Muscle of leg (tissue), 16 donors: ENCODE measurements around the gene TMEM207. TPM values are rescaled to one million over a fixed set of nuclear protein-coding genes. Genes with fewer than 3 reads are reported as not detected.

Experiments used
- DNase-seq: peaks from one replicate; pipeline ENCODE4 v3.0.0; 2013
- H3K27ac ChIP-seq: one replicate; pipeline ENCODE4 v1.5.1; 2013; ENCODE audit warnings: mild to moderate bottlenecking, low read length, control low read depth
- H3K27me3 ChIP-seq: one replicate; pipeline ENCODE4 v1.6.1; 2013; ENCODE audit warnings: low read length; ENCODE audit not compliant: control insufficient read depth, insufficient read depth
- H3K36me3 ChIP-seq: one replicate; pipeline ENCODE4 v1.6.1; 2013; ENCODE audit warnings: low read length; ENCODE audit not compliant: control insufficient read depth, insufficient read depth
- H3K4me1 ChIP-seq: one replicate; pipeline ENCODE4 v1.6.1; 2013; ENCODE audit warnings: low read length; ENCODE audit not compliant: control insufficient read depth, insufficient read depth
- H3K4me3 ChIP-seq: one replicate; pipeline ENCODE4 v1.5.1; 2013; ENCODE audit warnings: low read length, control low read depth
- H3K9me3 ChIP-seq: replicated peaks from 2 replicates; pipeline ENCODE4 v1.6.1; 2013; ENCODE audit warnings: low read depth, low read length; ENCODE audit not compliant: control insufficient read depth
- WGBS: methylation state at CpG from one replicate; pipeline ENCODE4 v1.1.5; 2013; ENCODE audit warnings: missing lambda C conversion rate; ENCODE audit not compliant: insufficient coverage; 5-methylcytosine and 5-hydroxymethylcytosine counted together
- long read RNA-seq, 11 donors: transcript quantifications; one replicate each; lab custom pipeline, GENCODE V29; 2026
- polyA plus RNA-seq, 8 donors: library from polyadenylated mRNA; unstranded; fragments of 120-200 nt; gene quantifications; one replicate each; pipeline versions ENCODE4 v1.2.1 to v1.2.3, GENCODE V29; 2013; ENCODE audit warnings: inconsistent platforms in 1 of 8, low replicate concordance in 1 of 8; ENCODE audit not compliant: insufficient read length in 8 of 8, insufficient read depth in 1 of 8
- total RNA-seq: library from RNA; stranded (reverse); fragments of 120-200 nt; gene quantifications from one replicate; pipeline ENCODE4 v1.2.4, GENCODE V29; 2013

The TMEM207 gene
- not detected for total RNA-seq
- not detected for polyA plus RNA-seq
- long read RNA-seq, donor 1: 0 reads
- long read RNA-seq, donor 2: 0 reads
- long read RNA-seq, donor 3: 0 reads
- long read RNA-seq, donor 4: 0 reads
- long read RNA-seq, donor 5: 0 reads
- long read RNA-seq, donor 6: 0 reads
- long read RNA-seq, donor 7: 0 reads
- long read RNA-seq, donor 8: 0 reads
- long read RNA-seq, donor 9: 0 reads
- long read RNA-seq, donor 10: 0 reads
- long read RNA-seq, donor 11: 0 reads

DNA sequence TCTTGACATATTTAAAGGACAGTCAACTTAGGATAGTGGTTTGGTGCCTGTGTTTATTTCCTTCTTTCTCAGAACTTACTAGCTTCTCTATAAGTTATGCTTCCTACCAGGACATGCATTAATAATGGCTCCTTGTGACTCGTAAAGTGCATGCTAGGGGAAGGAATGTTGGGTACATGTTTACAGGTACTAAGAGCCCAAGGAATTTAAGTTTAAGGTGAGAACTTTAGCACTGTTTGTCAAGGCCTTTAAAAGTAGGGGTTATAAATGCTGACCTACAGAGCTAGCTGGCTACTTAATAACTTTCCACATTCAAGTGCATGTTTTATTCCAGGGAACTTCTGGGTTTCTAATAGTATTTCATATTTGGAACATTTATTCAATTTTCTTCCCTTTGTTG lies at the start of gene TMEM207:
Gene TMEM207 (minus strand): TSS at position 101 of the 400 bp plus-strand sequence. CDS start 92 bp downstream, at position 9.
- DNase-seq: no peak
- Histone ChIP-seq H3K27ac (no peak within 1 kb of the TSS), H3K4me3 (no peak within 1 kb of the TSS), H3K4me1 (no peaks in the 10 kb centered on the region), H3K36me3 (no peaks in the 10 kb centered on the region), H3K9me3 (no peaks in the 10 kb centered on the region), H3K27me3 (no peaks in the 10 kb centered on the region)
- no CpG with 5 or more reads among the region's 1 CpG for WGBS

DNA sequence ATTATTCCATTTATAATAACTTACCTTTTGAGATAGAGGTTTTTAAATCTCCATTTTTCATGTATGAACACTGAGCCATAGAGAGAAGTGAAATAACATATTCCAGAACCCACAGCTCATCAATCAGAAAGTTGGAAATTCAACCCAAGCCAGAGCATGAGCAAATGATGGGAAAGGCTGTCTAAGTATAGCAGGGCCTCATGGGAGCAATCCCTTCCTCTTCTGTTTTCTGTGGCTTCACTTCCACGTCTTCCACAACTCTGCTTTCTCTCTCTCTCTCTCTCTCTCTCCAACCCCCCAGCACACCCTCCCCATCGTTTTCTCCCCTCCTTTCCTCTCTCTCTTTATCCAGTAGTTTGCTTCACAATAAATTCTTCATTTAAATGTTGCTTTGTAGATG lies 49.4 kb upstream of the TMEM207 start:
- Histone ChIP-seq H3K27me3 (peaks cover 2% of the 10 kb centered on the region), H3K36me3 (no peaks in the 10 kb centered on the region), H3K4me3 (no peak overlapping the region), H3K4me1 (no peaks in the 10 kb centered on the region), H3K9me3 (no peaks in the 10 kb centered on the region), H3K27ac (no peak overlapping the region)
- WGBS: no CpG with 5 or more reads among the region's 2 CpGs
- peak; percentile 79 for DNase-seq

GRCh38 chr3:190498293-190498692 lies 48.6 kb upstream of the TMEM207 start:
- no CpG with 5 or more reads among the region's 2 CpGs for WGBS
- no peak for DNase-seq
- Histone ChIP-seq H3K4me3 (no peak overlapping the region), H3K36me3 (no peaks in the 10 kb centered on the region), H3K27me3 (no peaks in the 10 kb centered on the region), H3K4me1 (no peaks in the 10 kb centered on the region), H3K27ac (no peak overlapping the region), H3K9me3 (no peaks in the 10 kb centered on the region)

DNA sequence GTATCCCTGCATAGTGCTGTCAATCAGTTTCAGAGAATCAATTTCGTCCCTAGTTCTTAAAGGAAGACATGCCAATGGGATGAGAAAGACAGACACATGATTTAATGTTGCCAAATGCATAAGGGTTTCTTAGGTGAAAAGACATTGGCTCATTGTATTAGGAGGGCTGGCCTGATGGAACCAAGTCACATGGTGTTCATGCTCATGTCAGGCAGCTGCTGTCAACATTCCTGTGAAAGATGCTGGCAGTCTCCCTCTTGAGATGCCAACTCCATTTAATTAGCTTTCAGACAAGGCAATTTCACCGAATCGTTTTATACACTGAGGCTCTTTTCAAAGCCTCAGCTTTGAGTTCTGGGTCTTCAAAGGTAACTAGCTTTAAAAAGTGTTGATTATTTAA lies 48.1 kb upstream of the TMEM207 start:
- H3K4me1 ChIP-seq: no peaks in the 10 kb centered on the region
- H3K36me3 ChIP-seq: no peaks in the 10 kb centered on the region
- H3K9me3 ChIP-seq: no peaks in the 10 kb centered on the region
- DNase-seq: peak; percentile 21
- H3K27me3 ChIP-seq: no peaks in the 10 kb centered on the region
- no peak overlapping the region for H3K4me3 ChIP-seq
- 78% methylated on average over 1 of the region's 3 CpGs for WGBS
- H3K27ac ChIP-seq: no peak overlapping the region

DNA sequence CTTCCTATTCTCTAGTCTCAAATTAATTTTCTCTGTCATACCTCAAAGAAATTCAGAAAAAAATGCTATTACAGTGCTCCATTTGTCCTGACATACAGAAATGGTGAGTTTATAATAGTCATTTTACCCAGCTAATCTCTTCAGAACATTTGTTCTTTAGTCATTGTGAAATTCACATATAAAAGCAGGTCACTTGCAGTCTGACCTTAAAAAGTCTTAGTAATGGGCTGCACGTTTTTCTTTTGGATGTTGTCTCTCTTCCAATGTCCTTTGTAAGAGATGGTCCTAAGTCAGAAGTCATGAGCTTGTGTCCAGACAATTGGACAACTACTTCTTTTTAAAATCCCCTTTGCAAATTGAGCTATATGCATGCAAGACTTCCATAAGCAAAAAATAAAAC lies 47.2 kb upstream of the TMEM207 start:
- Histone ChIP-seq H3K4me3 (no peak overlapping the region), H3K4me1 (no peaks in the 10 kb centered on the region), H3K27ac (no peak overlapping the region), H3K9me3 (no peaks in the 10 kb centered on the region), H3K36me3 (no peaks in the 10 kb centered on the region), H3K27me3 (no peaks in the 10 kb centered on the region)
- no peak for DNase-seq
- 0% methylated on average over 1 of the region's 1 CpG for WGBS

DNA sequence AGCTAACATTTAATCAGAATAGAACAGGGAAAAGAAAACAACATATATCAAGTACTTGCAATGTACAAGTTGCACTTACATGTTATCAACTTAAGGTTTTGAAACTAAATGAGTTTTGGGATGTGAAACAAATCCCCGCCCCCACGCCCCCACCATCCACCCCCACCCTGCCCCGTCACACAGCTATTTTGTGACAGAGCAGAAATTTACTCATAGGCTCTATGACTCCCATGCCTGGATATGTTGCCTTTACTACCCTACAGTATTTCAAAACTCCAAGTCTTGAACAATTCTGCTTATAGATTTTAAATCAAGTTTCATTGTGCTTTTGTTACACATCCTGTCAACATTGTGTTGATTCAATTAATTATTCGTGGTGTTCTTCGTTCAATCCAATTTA lies 46.1 kb upstream of the TMEM207 start:
- H3K4me3 ChIP-seq: no peak overlapping the region
- no peaks in the 10 kb centered on the region for H3K4me1 ChIP-seq
- H3K27me3 ChIP-seq: no peaks in the 10 kb centered on the region
- H3K36me3 ChIP-seq: no peaks in the 10 kb centered on the region
- DNase-seq: no peak
- no peaks in the 10 kb centered on the region for H3K9me3 ChIP-seq
- no peak overlapping the region for H3K27ac ChIP-seq
- no CpG with 5 or more reads among the region's 5 CpGs for WGBS

GRCh38 chr3:190495354-190495753 lies 45.7 kb upstream of the TMEM207 start:
- no peak overlapping the region for H3K27ac ChIP-seq
- no peak for DNase-seq

GRCh38 chr3:190494907-190495306 lies 45.2 kb upstream of the TMEM207 start:
- H3K4me1 ChIP-seq: no peaks in the 10 kb centered on the region
- no peak overlapping the region for H3K27ac ChIP-seq
- H3K27me3 ChIP-seq: no peaks in the 10 kb centered on the region
- H3K4me3 ChIP-seq: no peak overlapping the region
- no peaks in the 10 kb centered on the region for H3K36me3 ChIP-seq
- no peaks in the 10 kb centered on the region for H3K9me3 ChIP-seq
- no peak for DNase-seq

More at GRCh38 chr3:190495354-190495753, 45.7 kb upstream of the TMEM207 start:
- Histone ChIP-seq H3K4me3 (no peak overlapping the region), H3K36me3 (no peaks in the 10 kb centered on the region), H3K4me1 (no peaks in the 10 kb centered on the region), H3K9me3 (no peaks in the 10 kb centered on the region), H3K27me3 (no peaks in the 10 kb centered on the region)

GRCh38 chr3:190492966-190493365 lies 43.3 kb upstream of the TMEM207 start:
- H3K4me3 ChIP-seq: no peak overlapping the region
- no peaks in the 10 kb centered on the region for H3K4me1 ChIP-seq
- H3K27me3 ChIP-seq: no peaks in the 10 kb centered on the region
- no peak overlapping the region for H3K27ac ChIP-seq
- DNase-seq: no peak
- no peaks in the 10 kb centered on the region for H3K9me3 ChIP-seq
- no peaks in the 10 kb centered on the region for H3K36me3 ChIP-seq
- WGBS: 73% methylated on average over 4 of the region's 4 CpGs

- Histone ChIP-seq H3K4me1 (no peaks in the 10 kb centered on the region), H3K9me3 (no peaks in the 10 kb centered on the region), H3K27ac (no peak overlapping the region), H3K36me3 (no peaks in the 10 kb centered on the region), H3K4me3 (no peak overlapping the region), H3K27me3 (peaks cover 2% of the 10 kb centered on the region)
- no peak for DNase-seq
These were observed 42.4 kb upstream of the TMEM207 start for GRCh38 chr3:190492129-190492528.

DNA sequence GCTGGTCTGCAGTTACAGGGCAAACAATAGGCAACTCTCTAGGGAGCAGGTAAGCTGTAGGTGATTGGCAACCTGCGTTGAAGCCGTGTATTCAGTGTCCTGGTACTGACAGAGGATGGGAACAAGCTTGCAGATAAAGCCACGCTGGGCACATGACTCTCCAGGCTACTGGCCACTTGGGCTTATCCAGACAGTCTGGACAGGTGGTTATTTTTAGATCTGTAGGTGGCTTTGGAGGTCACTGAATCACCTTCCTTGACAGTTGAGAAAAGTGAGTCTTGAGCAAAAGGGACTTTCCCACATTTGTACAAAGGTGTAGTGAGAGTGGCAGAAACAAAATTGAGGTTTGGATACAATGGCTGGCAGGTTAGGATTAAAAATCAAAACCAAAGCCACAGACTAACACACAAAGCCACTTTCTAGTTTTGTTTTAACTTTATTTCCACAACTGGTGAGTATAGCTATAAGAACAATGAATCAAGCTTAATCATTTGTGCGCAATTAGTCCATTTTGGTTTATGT lies 41.9 kb upstream of the TMEM207 start:
- H3K9me3 ChIP-seq: no peaks in the 10 kb centered on the region
- H3K36me3 ChIP-seq: no peaks in the 10 kb centered on the region
- no peak overlapping the region for H3K27ac ChIP-seq
- DNase-seq: no peak
- WGBS: 74% methylated on average over 4 of the region's 4 CpGs
- no peaks in the 10 kb centered on the region for H3K4me1 ChIP-seq
- no peak overlapping the region for H3K4me3 ChIP-seq
- H3K27me3 ChIP-seq: peaks cover 2% of the 10 kb centered on the region
